PC-3 (cell line): ENCODE data around the gene GPR132. TPM values are rescaled to one million over a fixed set of nuclear protein-coding genes. Genes with fewer than 3 reads are reported as not detected.

Experiments used
- ATAC-seq: fragments of 200-7000 bp; cut with Tn5 transposase; 2 replicates; pipeline ENCODE4 v1.9.1; 2020; ENCODE audit warnings: mild to moderate bottlenecking, moderate library complexity
- BruUV-seq: library from RNA; stranded (reverse); fragments of 400-500 nt; replicated peaks from 2 replicates; lab custom pipeline; 2021; lab: Mats Ljungman, UMichigan
- CTCF ChIA-PET: fragments of 300-600 bp; sonication (Branson Sonifier 250); formaldehyde crosslinking; loops from one replicate; lab custom pipeline; 2022; ENCODE audit warnings: antibody characterized with exemption; lab: Charles Lee
- POLR2A ChIA-PET: fragments of 300-600 bp; sonication (Branson Sonifier 250); formaldehyde crosslinking; loops from one replicate; lab custom pipeline; 2022; ENCODE audit warnings: antibody characterized with exemption; ENCODE audit not compliant: unreplicated experiment; lab: Charles Lee
- DNase-seq: peaks from one replicate; pipeline ENCODE4 v3.0.0-alpha.2; 2015
- H2AFZ ChIP-seq: fragments of 300-600 bp; sonication (generic); 2 replicates; pipeline ENCODE4 v1.6.0; 2016; ENCODE audit warnings: antibody characterized with exemption, low read length
- H3F3A ChIP-seq: fragments of 300-600 bp; sonication (generic); one replicate; pipeline ENCODE4 v1.6.0; 2017; ENCODE audit warnings: antibody characterized with exemption, low read length, control low read depth, mild to moderate bottlenecking; ENCODE audit not compliant: unreplicated experiment
- H3K27ac ChIP-seq: fragments of 300-600 bp; sonication (generic); 2 replicates; pipeline ENCODE4 v1.5.1; 2016; ENCODE audit warnings: mild to moderate bottlenecking, low read length
- H3K27me3 ChIP-seq: fragments of 300-600 bp; sonication (generic); 2 replicates; pipeline ENCODE4 v1.6.1; 2016; ENCODE audit warnings: low read length, mixed read lengths
- H3K36me3 ChIP-seq: fragments of 300-600 bp; sonication (generic); 2 replicates; pipeline ENCODE4 v1.6.1; 2016; ENCODE audit warnings: low read depth, mixed run types, low read length, mixed read lengths
- H3K4me1 ChIP-seq: fragments of 300-600 bp; sonication (generic); 2 replicates; pipeline ENCODE4 v1.5.1; 2016; ENCODE audit warnings: low read length; ENCODE audit not compliant: insufficient read depth
- H3K4me2 ChIP-seq: fragments of 300-600 bp; sonication (generic); 2 replicates; pipeline ENCODE4 v1.6.0; 2016; ENCODE audit warnings: low read length
- H3K4me3 ChIP-seq: fragments of 300-600 bp; sonication (generic); 2 replicates; pipeline ENCODE4 v1.5.1; 2016; ENCODE audit warnings: mild to moderate bottlenecking, low read length, mixed read lengths
- H3K79me2 ChIP-seq: fragments of 300-600 bp; sonication (generic); 2 replicates; pipeline ENCODE4 v1.6.1; 2017; ENCODE audit warnings: low read length, mixed read lengths
- H3K9ac ChIP-seq: fragments of 300-600 bp; sonication (generic); 2 replicates; pipeline ENCODE4 v1.6.0; 2016; ENCODE audit warnings: mild to moderate bottlenecking, low read length
- H3K9me2 ChIP-seq: fragments of 300-600 bp; sonication (generic); replicated peaks from 2 replicates; pipeline ENCODE4 v1.6.1; 2016; ENCODE audit warnings: mixed run types, low read length, mixed read lengths
- H3K9me3 ChIP-seq: fragments of 300-600 bp; sonication (generic); 2 replicates; pipeline ENCODE4 v1.6.1; 2016; ENCODE audit warnings: low read length, mixed read lengths
- H4K20me1 ChIP-seq: fragments of 300-600 bp; sonication (generic); 2 replicates; pipeline ENCODE4 v1.6.1; 2016; ENCODE audit warnings: low read length, mixed read lengths
- CTCF ChIP-seq: fragments of 300-600 bp; sonication (generic); conservative IDR thresholded peaks from 2 replicates; pipeline ENCODE4 v1.5.1; 2017; ENCODE audit warnings: antibody characterized with exemption, low read depth, mild to moderate bottlenecking, low read length
- EZH2 ChIP-seq: fragments of 300-600 bp; sonication (generic); IDR thresholded peaks from one replicate; pipeline ENCODE4 v1.6.1; 2017; ENCODE audit warnings: antibody characterized with exemption, mild to moderate bottlenecking, low read length; ENCODE audit not compliant: unreplicated experiment
- EZH2phosphoT487 ChIP-seq: fragments of 300-600 bp; sonication (generic); IDR thresholded peaks from 2 replicates; pipeline ENCODE4 v1.6.1; 2018; ENCODE audit warnings: mild to moderate bottlenecking, antibody characterized with exemption, low read length, borderline replicate concordance
- intact Hi-C: fragments of 100-400 bp; cut with micrococcal nuclease; formaldehyde crosslinking; loops from 2 replicates; pipeline ENCODE4 v1.9.0; 2023
- total RNA-seq: library from RNA; depleted of rRNA; stranded (reverse); fragments of >200 nt; gene quantifications from 2 replicates; pipeline ENCODE4 v1.2.3, GENCODE V29; 2014

The GPR132 gene
- total RNA-seq, 1 experiment from 2014 or later = 0.04 TPM

- CTCF ChIA-PET = interaction anchor here (0.6 kb wide), 1 partner anchor 9 kb away, joined by 3 read pairs; no protein-coding TSS in a partner anchor
These were observed 58.2 kb downstream of the GPR132 start for GRCh38 chr14:105006831-105007592.

GRCh38 chr14:105005929-105006830, 59.0 kb downstream of the GPR132 start:
- H3K4me3 ChIP-seq = no peak overlapping the region
- H3K27me3 ChIP-seq = no peaks in the 10 kb centered on the region
- no peaks in the 10 kb centered on the region for H3K9me2 ChIP-seq
- no peak overlapping the region for H3K27ac ChIP-seq
- H3K79me2 ChIP-seq = peaks cover 31% of the 10 kb centered on the region
- no peaks in the 10 kb centered on the region for H3K9me3 ChIP-seq
- BruUV-seq = no TSS peak
- no peak overlapping the region for H3K9ac ChIP-seq
- H4K20me1 ChIP-seq = peaks cover 48% of the 10 kb centered on the region
- POLR2A ChIA-PET = interaction anchor here (0.6 kb wide), 1 partner anchor 105 kb away, joined by 10 read pairs; no protein-coding TSS in a partner anchor
- H2AFZ ChIP-seq = no peak overlapping the region
- DNase-seq = no peak
- H3F3A ChIP-seq = peaks cover 5% of the 10 kb centered on the region
- H3K36me3 ChIP-seq = peaks cover 30% of the 10 kb centered on the region
- peak; percentile 38 for ATAC-seq
- CTCF ChIA-PET = interaction anchor here (0.6 kb wide), 1 partner anchor 8 kb away, joined by 3 read pairs; no protein-coding TSS in a partner anchor
- TF ChIP-seq EZH2phosphoT487 (no peak), EZH2 (no peak), CTCF (no peak)
- peaks cover 11% of the 10 kb centered on the region for H3K4me1 ChIP-seq
- intact Hi-C loops = no loop called here
- H3K4me2 ChIP-seq = no peak overlapping the region

More at GRCh38 chr14:105006831-105007592, 58.2 kb downstream of the GPR132 start:
- Histone ChIP-seq H3K36me3 (peaks cover 38% of the 10 kb centered on the region), H3K9ac (no peak overlapping the region), H3K4me2 (no peak overlapping the region), H3K79me2 (peaks cover 39% of the 10 kb centered on the region), H3K27me3 (no peaks in the 10 kb centered on the region), H3K4me3 (no peak overlapping the region), H4K20me1 (peaks cover 56% of the 10 kb centered on the region), H3K9me2 (no peaks in the 10 kb centered on the region), H2AFZ (no peak overlapping the region), H3K4me1 (peaks cover 11% of the 10 kb centered on the region), H3K27ac (no peak overlapping the region), H3F3A (peaks cover 6% of the 10 kb centered on the region), H3K9me3 (no peaks in the 10 kb centered on the region)
- TF ChIP-seq EZH2phosphoT487 = no peak
- no peak for TF ChIP-seq CTCF
- no peak for TF ChIP-seq EZH2
- DNase-seq = no peak
- intact Hi-C loops = no loop called here
- ATAC-seq = peak; percentile 16
- TSS peak; percentile 1 for BruUV-seq
- POLR2A ChIA-PET = interaction anchor here (0.5 kb wide), 1 partner anchor 12 kb away, joined by 10 read pairs; no protein-coding TSS in a partner anchor
